ENCODE data around the gene HCAR1. TPM values are rescaled to one million over a fixed set of nuclear protein-coding genes. Genes with fewer than 3 reads are reported as not detected.
"Not testable (repeated sequence)": the region's sequence is repeated elsewhere in the genome, so short reads cannot be mapped to it uniquely, and the experiment has no call there.

The HCAR1 gene
- total and polyA plus RNA-seq, 8 donors, result 0.29 to 0.66 (median 0.56) TPM

GRCh38 chr12:122721057-122721545 is 9.5 kb downstream of the HCAR1 start:
- intact Hi-C loops (cut with DNase I), result no loop called here
- H3K4me3 ChIP-seq, result no peak overlapping the region
- no peak for ATAC-seq

GRCh38 chr12:122716658-122717057 is 14.0 kb downstream of the HCAR1 start, which contains the start of gene HCAR3:
HCAR3 (minus strand) TSS chr12:122716811; CDS start chr12:122716737, 74 bp downstream.
- ATAC-seq, result peak; percentile 32

More at GRCh38 chr12:122721057-122721545, 9.5 kb downstream of the HCAR1 start:
- H3K27ac ChIP-seq, result no peak overlapping the region
- H3K9me3 ChIP-seq, result no peaks in the 10 kb centered on the region
- no peak for DNase-seq
- no peak for TF ChIP-seq CTCF (IDR thresholded peaks at IDR 0.05)
- no peaks in the 10 kb centered on the region for H3K36me3 ChIP-seq
- H3K4me1 ChIP-seq, result peaks cover 0 to 38% of the 10 kb centered on the region in 2 donors
- H3K27me3 ChIP-seq, result no peaks in the 10 kb centered on the region

GRCh38 chr12:122715211-122715610 is 15.4 kb downstream of the HCAR1 start:
- Histone ChIP-seq H3K4me3 (peak overlapping the region in 1 of 2 donors; percentile 21), H3K4me1 (peaks cover 0 to 17% of the 10 kb centered on the region in 2 donors)
- H3K36me3 ChIP-seq; H3K27ac ChIP-seq; intact Hi-C loops (cut with DNase I); ATAC-seq; H3K27me3 ChIP-seq; H3K9me3 ChIP-seq: not testable (repeated sequence)
- peak in 1 of 4 donors; percentile 38 for DNase-seq

More at GRCh38 chr12:122716658-122717057, 14.0 kb downstream of the HCAR1 start, which contains the start of gene HCAR3:
- H3K27me3 ChIP-seq; H3K36me3 ChIP-seq; intact Hi-C loops (cut with DNase I); H3K9me3 ChIP-seq: not testable (repeated sequence)
- H3K4me3 ChIP-seq, result peak within 1 kb of the TSS in 1 of 2 donors; percentile 22
- peaks cover 0 to 25% of the 10 kb centered on the region in 2 donors for H3K4me1 ChIP-seq
- DNase-seq, result peak in 1 of 4 donors; percentile 51
- peak within 1 kb of the TSS in 1 of 2 donors; percentile 33 for H3K27ac ChIP-seq

- Histone ChIP-seq H3K4me1 (peaks cover 0 to 13% of the 10 kb centered on the region in 2 donors), H3K4me3 (peak overlapping the region in 1 of 2 donors; percentile 21)
- H3K9me3 ChIP-seq; H3K27ac ChIP-seq; DNase-seq; H3K36me3 ChIP-seq; H3K27me3 ChIP-seq; intact Hi-C loops (cut with DNase I): not testable (repeated sequence)
- peak; percentile 42 for ATAC-seq
These were observed 17.0 kb downstream of the HCAR1 start for GRCh38 chr12:122713491-122714188.

GRCh38 chr12:122711266-122711665 is 19.4 kb downstream of the HCAR1 start:
- ATAC-seq, result peak; percentile 40
- H3K4me1 ChIP-seq; H3K9me3 ChIP-seq; intact Hi-C loops (cut with DNase I); H3K4me3 ChIP-seq; H3K36me3 ChIP-seq; DNase-seq; H3K27me3 ChIP-seq; H3K27ac ChIP-seq: not testable (repeated sequence)

- H3K27ac ChIP-seq; H3K4me3 ChIP-seq; intact Hi-C loops (cut with DNase I); H3K4me1 ChIP-seq; H3K27me3 ChIP-seq; DNase-seq; ATAC-seq; H3K36me3 ChIP-seq; H3K9me3 ChIP-seq: not testable (repeated sequence)
These were observed 20.3 kb downstream of the HCAR1 start for GRCh38 chr12:122710341-122710740.

- H3K4me1 ChIP-seq; H3K4me3 ChIP-seq; H3K27ac ChIP-seq; H3K27me3 ChIP-seq; intact Hi-C loops (cut with DNase I); ATAC-seq; H3K9me3 ChIP-seq; H3K36me3 ChIP-seq; DNase-seq: not testable (repeated sequence)
These were observed 21.4 kb downstream of the HCAR1 start for GRCh38 chr12:122709287-122709686.

- H3K36me3 ChIP-seq; ATAC-seq; H3K27ac ChIP-seq; DNase-seq; H3K4me3 ChIP-seq; H3K9me3 ChIP-seq; intact Hi-C loops (cut with DNase I); H3K4me1 ChIP-seq; H3K27me3 ChIP-seq: not testable (repeated sequence)
These were observed 26.8 kb downstream of the HCAR1 start for GRCh38 chr12:122703841-122704240.

GRCh38 chr12:122702890-122703611 is 27.6 kb downstream of the HCAR1 start, which contains the start of gene HCAR2:
HCAR2 (minus strand) TSS chr12:122703357; CDS start chr12:122703283, 74 bp downstream.
- H3K36me3 ChIP-seq; H3K4me3 ChIP-seq; intact Hi-C loops (cut with DNase I); H3K27me3 ChIP-seq; H3K9me3 ChIP-seq; H3K4me1 ChIP-seq: not testable (repeated sequence)
- ATAC-seq (peak; percentile 58), DNase-seq (peak in 1 of 4 donors; percentile 60)
- peak within 1 kb of the TSS in 1 of 2 donors; percentile 50 for H3K27ac ChIP-seq

- H3K4me1 ChIP-seq; DNase-seq; H3K9me3 ChIP-seq; H3K36me3 ChIP-seq; H3K27ac ChIP-seq; H3K27me3 ChIP-seq; intact Hi-C loops (cut with DNase I); ATAC-seq; H3K4me3 ChIP-seq: not testable (repeated sequence)
These were observed 29.2 kb downstream of the HCAR1 start for GRCh38 chr12:122701481-122701880.

- H3K27me3 ChIP-seq; intact Hi-C loops (cut with DNase I); H3K4me3 ChIP-seq; H3K9me3 ChIP-seq; H3K36me3 ChIP-seq; H3K4me1 ChIP-seq; H3K27ac ChIP-seq; DNase-seq: not testable (repeated sequence)
- ATAC-seq, result peak; percentile 46
These were observed 30.5 kb downstream of the HCAR1 start for GRCh38 chr12:122700038-122700710.

All from left lung (tissue), 10 donors.